Measurements from ENCODE around the gene CMSS1.

GRCh38 chr3:99875581-99875928, 57.9 kb downstream of the CMSS1 start:
- TF ChIP-seq CTCF (IDR thresholded peaks at IDR 0.05): no peak
- TF ChIP-seq POLR2A (IDR thresholded peaks at IDR 0.05): no peak

All from adrenal gland (tissue), 5 donors.